HEK293T (cell line): ENCODE results near the gene CACNA1S.

Experiments used
- CTCF ChIA-PET: fragments of 350-600 bp; formaldehyde crosslinking; extraction: SDS; loops from one replicate; lab custom pipeline; 2021; ENCODE audit warnings: antibody characterized with exemption, inconsistent platforms; lab: Yijun Ruan, JAX
- POLR2A ChIA-PET: fragments of 350-600 bp; formaldehyde crosslinking; extraction: SDS; loops from one replicate; lab custom pipeline; 2020; ENCODE audit warnings: antibody characterized with exemption, inconsistent platforms; lab: Yijun Ruan, JAX
- DNase-seq: peaks from one replicate; pipeline ENCODE4 v3.0.0; 2012; ENCODE audit warnings: mixed read lengths; ENCODE audit errors: extremely low spot score
- ARNT ChIP-seq: fragments of 450-650 bp; IDR thresholded peaks from 2 replicates; pipeline ENCODE4 v1.6.1; 2017; ENCODE audit warnings: mild to moderate bottlenecking
- BHLHE40 ChIP-seq: fragments of 450-650 bp; IDR thresholded peaks from 2 replicates; pipeline ENCODE4 v1.6.1; 2016; ENCODE audit warnings: mild to moderate bottlenecking, moderate library complexity, borderline replicate concordance
- CTBP1 ChIP-seq: fragments of 450-650 bp; IDR thresholded peaks from 2 replicates; pipeline ENCODE4 v1.6.1; 2016; ENCODE audit warnings: borderline replicate concordance
- ELF4 ChIP-seq: fragments of 450-650 bp; IDR thresholded peaks from 2 replicates; pipeline ENCODE4 v1.6.1; 2017; ENCODE audit warnings: antibody characterized with exemption
- FOXA1 ChIP-seq: fragments of 450-650 bp; IDR thresholded peaks from 2 replicates; pipeline ENCODE4 v1.6.1; 2016; ENCODE audit warnings: mild to moderate bottlenecking
- FOXK2 ChIP-seq: fragments of 450-650 bp; IDR thresholded peaks from 2 replicates; pipeline ENCODE4 v1.6.1; 2016; ENCODE audit warnings: mild to moderate bottlenecking
- FOXM1 ChIP-seq: fragments of 450-650 bp; IDR thresholded peaks from 2 replicates; pipeline ENCODE4 v1.6.1; 2017; ENCODE audit warnings: mild to moderate bottlenecking, borderline replicate concordance
- HDGF ChIP-seq: fragments of 450-650 bp; IDR thresholded peaks from 2 replicates; pipeline ENCODE4 v1.6.1; 2017; ENCODE audit warnings: antibody characterized with exemption, borderline replicate concordance
- L3MBTL2 ChIP-seq: fragments of 450-650 bp; conservative IDR thresholded peaks from 2 replicates; pipeline ENCODE4 v1.6.1; 2016; ENCODE audit warnings: mild to moderate bottlenecking
- LEF1 ChIP-seq: fragments of 450-650 bp; IDR thresholded peaks from 2 replicates; pipeline ENCODE4 v1.6.1; 2017; ENCODE audit warnings: mild to moderate bottlenecking, borderline replicate concordance
- NFRKB ChIP-seq: fragments of 450-650 bp; IDR thresholded peaks from 2 replicates; pipeline ENCODE4 v1.6.1; 2016; ENCODE audit warnings: mild to moderate bottlenecking, moderate library complexity
- SP1 ChIP-seq: fragments of 450-650 bp; IDR thresholded peaks from 2 replicates; pipeline ENCODE4 v1.6.1; 2017
- SUZ12 ChIP-seq: fragments of 450-650 bp; IDR thresholded peaks from 2 replicates; pipeline ENCODE4 v1.6.1; 2016; ENCODE audit warnings: mild to moderate bottlenecking
- TARDBP ChIP-seq: fragments of 450-650 bp; IDR thresholded peaks from 2 replicates; pipeline ENCODE4 v1.6.1; 2016
- ZNF384 ChIP-seq: fragments of 450-650 bp; IDR thresholded peaks from 2 replicates; pipeline ENCODE4 v1.6.1; 2016
- TF ChIP-seq, protein P1 (sequence below): fragments of 450-650 bp; IDR thresholded peaks from 2 replicates; pipeline ENCODE4 v1.6.1; 2016

Gene CACNA1S

DNA sequence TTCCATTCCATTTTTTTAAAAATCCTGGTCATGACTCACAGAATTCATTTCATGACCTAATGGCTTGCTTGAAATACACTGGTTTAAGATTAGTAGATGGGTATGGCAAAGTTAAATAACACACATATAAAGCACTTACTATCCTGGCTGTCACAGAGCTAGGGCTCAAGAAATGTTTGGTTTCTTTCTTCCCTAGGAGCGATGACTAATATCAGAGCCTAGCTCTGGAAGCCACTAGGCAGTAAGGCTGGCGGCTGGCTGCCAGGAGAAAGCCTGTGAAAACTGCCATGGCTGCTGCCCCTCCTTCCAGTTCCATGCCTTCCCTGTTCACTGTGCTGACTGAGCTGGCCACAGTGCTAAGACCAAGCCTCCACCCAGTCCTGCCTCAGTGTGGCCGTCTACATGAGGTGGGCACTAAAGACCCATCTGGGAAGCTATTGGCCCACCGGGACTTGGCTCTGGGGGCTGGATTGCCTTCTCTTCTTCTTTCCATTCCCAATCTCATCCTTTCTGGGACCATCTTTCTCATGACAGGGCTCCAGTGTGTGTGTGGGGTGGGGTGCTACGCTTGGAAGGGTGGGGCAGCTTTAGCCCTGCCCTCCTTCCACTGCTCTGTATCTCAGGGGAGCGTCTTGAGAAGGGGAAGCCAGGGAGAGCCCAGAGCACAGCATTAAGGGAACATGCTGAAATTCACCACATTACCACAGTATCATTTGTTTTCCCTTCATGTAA, 25.5 kb upstream of the CACNA1S start:
- DNase-seq: no peak
- no peak for TF ChIP-seq NFRKB
- no peak for TF ChIP-seq BHLHE40
- TF ChIP-seq CTBP1: no peak
- no peak for TF ChIP-seq SP1
- no peak for TF ChIP-seq ZNF384
- no peak for TF ChIP-seq FOXK2
- no peak for TF ChIP-seq L3MBTL2
- TF ChIP-seq LEF1: no peak
- TF ChIP-seq FOXA1: no peak
- TF ChIP-seq, protein P1, sequence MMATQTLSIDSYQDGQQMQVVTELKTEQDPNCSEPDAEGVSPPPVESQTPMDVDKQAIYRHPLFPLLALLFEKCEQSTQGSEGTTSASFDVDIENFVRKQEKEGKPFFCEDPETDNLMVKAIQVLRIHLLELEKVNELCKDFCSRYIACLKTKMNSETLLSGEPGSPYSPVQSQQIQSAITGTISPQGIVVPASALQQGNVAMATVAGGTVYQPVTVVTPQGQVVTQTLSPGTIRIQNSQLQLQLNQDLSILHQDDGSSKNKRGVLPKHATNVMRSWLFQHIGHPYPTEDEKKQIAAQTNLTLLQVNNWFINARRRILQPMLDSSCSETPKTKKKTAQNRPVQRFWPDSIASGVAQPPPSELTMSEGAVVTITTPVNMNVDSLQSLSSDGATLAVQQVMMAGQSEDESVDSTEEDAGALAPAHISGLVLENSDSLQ: no peak
- no peak for TF ChIP-seq FOXM1
- no peak for TF ChIP-seq HDGF
- TF ChIP-seq ARNT: no peak
- no peak for TF ChIP-seq TARDBP
- ChIA-PET CTCF (no interaction called here), POLR2A (interaction anchor here (1.0 to 1.5 kb wide), 2 partner anchors 9 to 17 kb away, joined by 3 to 4 read pairs; partner anchors contain the start of gene TMEM9)

DNA sequence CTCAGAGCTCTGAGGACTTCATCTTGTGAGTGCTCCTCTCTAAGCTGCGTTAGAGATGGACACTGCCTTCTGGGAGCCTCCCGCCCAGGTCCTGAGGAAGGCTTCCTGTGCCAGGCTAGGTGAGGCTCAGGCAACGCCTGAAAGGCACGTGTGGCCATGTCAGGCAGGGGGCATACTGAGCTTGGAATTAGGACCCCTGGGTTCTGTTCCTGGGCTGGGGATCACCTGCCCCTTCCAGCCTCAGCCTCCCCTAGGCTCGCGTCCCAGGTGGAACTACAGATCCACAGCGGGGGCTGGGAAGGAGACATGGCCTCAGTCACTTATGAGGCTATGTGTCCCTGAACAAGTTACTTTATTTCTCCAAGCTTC, 24.8 kb upstream of the CACNA1S start:
- ChIA-PET CTCF (interaction anchor here (1.3 kb wide), 1 partner anchor 86 kb away, joined by 3 read pairs; no protein-coding TSS in a partner anchor), POLR2A (no interaction called here)
- TF ChIP-seq, protein P1: no peak
- TF ChIP-seq ZNF384 (no peak), HDGF (no peak), FOXM1 (no peak), CTBP1 (no peak), TARDBP (no peak), BHLHE40 (no peak), FOXK2 (no peak), SP1 (no peak), NFRKB (no peak), ELF4 (no peak), L3MBTL2 (no peak)
- DNase-seq: no peak

DNA sequence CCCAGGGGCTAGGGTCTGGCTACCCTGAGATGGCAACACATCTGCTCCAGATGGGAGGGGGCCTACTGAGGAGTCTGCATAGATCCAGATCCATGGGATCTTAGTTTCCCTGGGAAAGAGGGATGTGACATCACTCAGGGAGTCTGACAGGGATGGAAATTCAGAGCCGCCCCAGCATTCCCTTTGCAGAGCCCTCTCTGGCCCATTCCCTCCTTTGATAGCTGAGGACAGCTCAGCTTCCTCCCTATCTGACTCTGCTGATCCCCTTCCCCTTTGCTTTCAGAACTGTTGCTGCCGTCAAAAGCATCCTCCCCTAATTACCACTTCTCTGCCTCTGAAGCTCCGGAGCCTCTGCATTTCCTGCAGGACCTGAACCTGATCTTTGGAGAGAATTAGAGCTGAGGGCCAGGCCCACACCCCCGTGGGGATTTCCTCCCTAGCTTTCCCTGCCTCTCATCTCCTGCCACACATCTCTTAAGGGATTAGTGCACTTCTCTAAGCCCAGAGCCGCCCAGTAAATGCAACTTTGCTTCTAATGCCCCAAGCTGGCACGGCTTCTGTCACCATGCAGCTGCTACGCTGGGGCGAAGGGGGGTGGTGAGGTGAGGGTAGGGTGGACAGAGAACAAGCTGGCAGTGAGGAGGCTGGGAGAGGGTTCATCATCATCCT, 24.3 kb upstream of the CACNA1S start:
- POLR2A ChIA-PET: no interaction called here
- CTCF ChIA-PET: interaction anchor here (1.3 kb wide), 1 partner anchor 87 kb away, joined by 3 read pairs; no protein-coding TSS in a partner anchor
- no peak for DNase-seq
- TF ChIP-seq SUZ12: no peak
- no peak for TF ChIP-seq ARNT
- TF ChIP-seq SP1: no peak
- TF ChIP-seq BHLHE40: no peak
- no peak for TF ChIP-seq NFRKB
- no peak for TF ChIP-seq L3MBTL2
- no peak for TF ChIP-seq CTBP1
- TF ChIP-seq HDGF: no peak
- no peak for TF ChIP-seq FOXM1
- TF ChIP-seq ZNF384: no peak

DNA sequence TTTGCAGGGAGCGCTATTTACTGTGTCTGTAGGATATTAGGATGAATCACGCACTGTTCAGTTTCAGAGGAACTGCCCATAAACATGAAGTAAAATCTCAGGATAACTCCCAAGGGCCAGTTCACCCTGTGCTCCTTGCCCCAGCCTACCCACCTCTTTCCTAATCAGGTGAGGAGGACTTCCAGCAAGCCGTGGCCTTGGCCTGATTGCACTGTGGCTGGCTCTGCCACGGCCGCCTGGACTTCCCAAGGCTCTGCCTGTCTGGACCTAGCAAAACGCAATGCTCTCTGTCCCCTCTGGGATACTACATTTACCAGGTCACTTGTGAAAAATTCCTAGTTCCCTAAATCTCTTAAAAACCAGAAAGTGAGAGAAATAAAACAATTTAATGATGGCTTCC, 22.2 kb upstream of the CACNA1S start:
- ChIA-PET CTCF (no interaction called here), POLR2A (no interaction called here)
- TF ChIP-seq SUZ12 (no peak), TARDBP (no peak), L3MBTL2 (no peak), ZNF384 (no peak), NFRKB (no peak), FOXK2 (no peak), SP1 (no peak), BHLHE40 (no peak)
- no peak for DNase-seq

DNA sequence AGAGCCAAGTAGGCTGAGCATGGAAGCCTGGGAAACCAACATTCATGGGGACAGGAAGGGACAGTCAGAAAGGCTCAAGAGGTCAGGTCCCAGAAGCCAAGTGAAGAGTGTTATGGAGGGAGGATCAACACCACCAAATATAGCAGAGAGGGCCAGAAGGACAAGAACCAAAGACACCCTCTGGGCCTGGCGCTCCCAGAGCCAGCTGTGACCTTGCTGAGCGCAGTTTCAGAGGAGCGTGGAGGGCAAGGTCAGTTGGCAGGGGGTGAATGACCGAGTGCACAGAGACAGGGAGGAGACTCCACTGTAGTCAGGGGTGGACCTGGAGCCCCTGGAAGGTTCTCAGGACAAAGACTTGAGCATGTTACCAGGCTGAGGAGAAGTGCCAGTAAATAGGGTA, 19.2 kb upstream of the CACNA1S start:
- CTCF ChIA-PET: no interaction called here
- TF ChIP-seq, protein P1: no peak
- TF ChIP-seq FOXK2: no peak
- TF ChIP-seq FOXA1: no peak
- no peak for TF ChIP-seq TARDBP
- no peak for TF ChIP-seq ZNF384
- no peak for TF ChIP-seq CTBP1
- TF ChIP-seq SUZ12: no peak
- no peak for TF ChIP-seq SP1
- TF ChIP-seq NFRKB: no peak
- TF ChIP-seq HDGF: no peak
- no peak for TF ChIP-seq BHLHE40
- no peak for TF ChIP-seq ARNT
- TF ChIP-seq FOXM1: no peak
- TF ChIP-seq LEF1: no peak
- no peak for TF ChIP-seq ELF4
- TF ChIP-seq L3MBTL2: no peak
- no peak for DNase-seq
- POLR2A ChIA-PET: no interaction called here

DNA sequence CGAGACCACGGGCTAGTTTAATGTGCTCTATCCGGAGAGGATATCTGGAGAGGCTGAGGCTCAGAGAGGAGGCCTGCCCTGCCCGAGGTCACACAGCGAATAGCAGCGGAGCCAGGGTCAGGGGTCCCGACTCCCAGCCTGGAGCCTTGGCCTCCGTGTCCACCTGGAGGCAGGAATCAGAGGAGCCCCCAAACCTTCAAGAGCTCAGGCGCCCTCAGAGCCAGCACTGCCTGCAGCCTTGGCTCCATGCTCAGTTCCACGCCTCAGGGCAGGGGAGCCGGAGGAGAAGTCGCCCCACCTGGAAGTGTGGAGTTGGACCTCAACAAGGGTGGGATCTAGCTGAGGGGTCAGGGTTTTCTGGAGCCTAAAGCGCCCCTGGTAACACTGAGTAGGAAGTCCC, 16.7 kb upstream of the CACNA1S start:
- ChIA-PET CTCF (interaction anchor here (1.8 kb wide), 1 partner anchor 10 kb away, joined by 5 read pairs; no protein-coding TSS in a partner anchor), POLR2A (no interaction called here)
- TF ChIP-seq FOXA1: no peak
- TF ChIP-seq TARDBP: no peak
- TF ChIP-seq NFRKB: no peak
- DNase-seq: no peak
